GM12892 (cell line): ENCODE results near the gene OPCML.

Source experiments
- POLR2A ChIP-seq: IDR thresholded peaks from 2 replicates; pipeline ENCODE4 v1.6.1; 2011; ENCODE audit warnings: low read depth, low read length, control low read depth
- POLR2AphosphoS5 ChIP-seq: IDR thresholded peaks from 2 replicates; pipeline ENCODE4 v1.6.1; 2011; ENCODE audit warnings: low read depth, low read length, control low read depth
- TAF1 ChIP-seq: IDR thresholded peaks from 2 replicates; pipeline ENCODE4 v1.6.1; 2011; ENCODE audit warnings: low read depth, mild to moderate bottlenecking, control low read depth, low read length, borderline replicate concordance

GRCh38 chr11:133249530-133249929, 282.8 kb downstream of the OPCML start:
- TF ChIP-seq POLR2AphosphoS5 (no peak), POLR2A (no peak), TAF1 (no peak)
